Stimulated activated naive B cell treated with anti-CD40 and anti-IgM and Interleukin-4, amounts not matched to agents 10 μg/mL and 1 μg/mL and 100 μg/mL, for 72 hours (primary cell): ENCODE measurements around the gene UMAD1.
"Not testable (repeated sequence)": the region's sequence is repeated elsewhere in the genome, so short reads cannot be mapped to it uniquely, and the experiment has no call there.

Source experiments
- ATAC-seq, 2 donors: fragments of 150-1000 bp; cut with Tn5 transposase; replicated peaks; 2 replicates each; pipeline ENCODE4 v1.10.0; 2021; ENCODE audit warnings: moderate library complexity in 1 of 2
- DNase-seq: peaks from one replicate; pipeline ENCODE4 v3.0.0; 2021
- H3K27ac Mint-ChIP-seq: one replicate; pipeline ENCODE4 v1.8.0; 2022; ENCODE audit warnings: mild to moderate bottlenecking, mixed read lengths
- H3K27me3 Mint-ChIP-seq, 2 donors: one replicate each; pipeline ENCODE4 v1.8.0; 2022; ENCODE audit warnings: mixed read lengths in 2 of 2
- H3K36me3 Mint-ChIP-seq, 2 donors: one replicate each; pipeline ENCODE4 v1.8.0; 2022; ENCODE audit warnings: mixed read lengths in 2 of 2, mild to moderate bottlenecking in 1 of 2
- H3K4me1 Mint-ChIP-seq, 2 donors: one replicate each; pipeline ENCODE4 v1.8.0; 2022; ENCODE audit warnings: mixed read lengths in 2 of 2, mild to moderate bottlenecking in 1 of 2
- H3K4me3 Mint-ChIP-seq, 2 donors: one replicate each; pipeline ENCODE4 v1.8.0; 2022; ENCODE audit warnings: mild to moderate bottlenecking in 2 of 2, mixed read lengths in 2 of 2, moderate library complexity in 1 of 2
- H3K9me3 Mint-ChIP-seq, 2 donors: one replicate each; pipeline ENCODE4 v1.8.0; 2022; ENCODE audit warnings: mixed read lengths in 2 of 2, mild to moderate bottlenecking in 1 of 2

Gene UMAD1

GRCh38 chr7:7805511-7806153, 165.1 kb downstream of the UMAD1 start:
- H3K4me1 Mint-ChIP-seq = no peaks in the 10 kb centered on the region

GRCh38 chr7:7808156-7808555, 167.6 kb downstream of the UMAD1 start:
- H3K27ac Mint-ChIP-seq = no peak overlapping the region

More at GRCh38 chr7:7805511-7806153, 165.1 kb downstream of the UMAD1 start:
- no peak for ATAC-seq
- DNase-seq = no peak
- Mint-ChIP-seq H3K9me3 (no peaks in the 10 kb centered on the region), H3K4me3 (no peak overlapping the region), H3K27me3 (no peaks in the 10 kb centered on the region), H3K36me3 (peaks cover 7 to 11% of the 10 kb centered on the region in 2 donors), H3K27ac (no peak overlapping the region)

GRCh38 chr7:7808626-7809025, 168.1 kb downstream of the UMAD1 start:
- H3K36me3 Mint-ChIP-seq = peaks cover 4 to 5% of the 10 kb centered on the region in 2 donors
- peaks cover 0 to 5% of the 10 kb centered on the region in 2 donors for H3K4me1 Mint-ChIP-seq
- no peaks in the 10 kb centered on the region for H3K9me3 Mint-ChIP-seq
- no peaks in the 10 kb centered on the region for H3K27me3 Mint-ChIP-seq
- no peak overlapping the region for H3K4me3 Mint-ChIP-seq
- H3K27ac Mint-ChIP-seq = no peak overlapping the region
- DNase-seq (no peak), ATAC-seq (no peak)

More at GRCh38 chr7:7808156-7808555, 167.6 kb downstream of the UMAD1 start:
- no peak for ATAC-seq
- Mint-ChIP-seq H3K4me3 (no peak overlapping the region), H3K27me3 (no peaks in the 10 kb centered on the region), H3K9me3 (no peaks in the 10 kb centered on the region), H3K4me1 (peaks cover 0 to 5% of the 10 kb centered on the region in 2 donors), H3K36me3 (peaks cover 5 to 9% of the 10 kb centered on the region in 2 donors)
- DNase-seq = no peak

- no peak for ATAC-seq
- no peak overlapping the region for H3K27ac Mint-ChIP-seq
- peaks cover 0 to 2% of the 10 kb centered on the region in 2 donors for H3K9me3 Mint-ChIP-seq
- peaks cover 4 to 6% of the 10 kb centered on the region in 2 donors for H3K36me3 Mint-ChIP-seq
- no peak for DNase-seq
- peaks cover 5 to 13% of the 10 kb centered on the region in 2 donors for H3K4me1 Mint-ChIP-seq
- H3K27me3 Mint-ChIP-seq = no peaks in the 10 kb centered on the region
- no peak overlapping the region for H3K4me3 Mint-ChIP-seq
Observed at GRCh38 chr7:7810380-7810779, 169.8 kb downstream of the UMAD1 start.

- Mint-ChIP-seq H3K27ac (no peak overlapping the region), H3K9me3 (peaks cover 0 to 2% of the 10 kb centered on the region in 2 donors)
Observed at GRCh38 chr7:7810826-7811225, 170.3 kb downstream of the UMAD1 start.

GRCh38 chr7:7812112-7812511, 171.6 kb downstream of the UMAD1 start:
- Mint-ChIP-seq H3K9me3 (peaks cover 0 to 2% of the 10 kb centered on the region in 2 donors), H3K27ac (no peak overlapping the region), H3K4me3 (no peak overlapping the region), H3K27me3 (no peaks in the 10 kb centered on the region), H3K36me3 (peaks cover 4 to 7% of the 10 kb centered on the region in 2 donors), H3K4me1 (peaks cover 19 to 30% of the 10 kb centered on the region in 2 donors)
- DNase-seq (no peak), ATAC-seq (no peak)

More at GRCh38 chr7:7810826-7811225, 170.3 kb downstream of the UMAD1 start:
- Mint-ChIP-seq H3K27me3 (no peaks in the 10 kb centered on the region), H3K4me3 (no peak overlapping the region), H3K4me1 (peaks cover 8 to 17% of the 10 kb centered on the region in 2 donors), H3K36me3 (peaks cover 4 to 7% of the 10 kb centered on the region in 2 donors)
- no peak for ATAC-seq
- DNase-seq = no peak

GRCh38 chr7:7815395-7815794, 174.8 kb downstream of the UMAD1 start:
- H3K27me3 Mint-ChIP-seq = no peaks in the 10 kb centered on the region
- H3K36me3 Mint-ChIP-seq = peaks cover 11 to 15% of the 10 kb centered on the region in 2 donors
- peaks cover 33 to 59% of the 10 kb centered on the region in 2 donors for H3K4me1 Mint-ChIP-seq
- no peak overlapping the region for H3K4me3 Mint-ChIP-seq
- H3K27ac Mint-ChIP-seq = no peak overlapping the region
- peaks cover 6% of the 10 kb centered on the region in 2 donors for H3K9me3 Mint-ChIP-seq
- ATAC-seq (no peak), DNase-seq (no peak)

GRCh38 chr7:7816084-7816483, 175.5 kb downstream of the UMAD1 start:
- Mint-ChIP-seq H3K4me3 (peak overlapping the region; percentile 53 to 65), H3K9me3 (peaks cover 6% of the 10 kb centered on the region in 2 donors), H3K27me3 (no peaks in the 10 kb centered on the region), H3K27ac (peak overlapping the region; percentile 63), H3K4me1 (peaks cover 33 to 59% of the 10 kb centered on the region in 2 donors), H3K36me3 (peaks cover 11 to 15% of the 10 kb centered on the region in 2 donors)
- no peak for DNase-seq
- peak; percentile 59 to 64 for ATAC-seq

- ATAC-seq (peak in 1 of 2 donors; percentile 13), DNase-seq (no peak)
- Mint-ChIP-seq H3K36me3 (peaks cover 11 to 15% of the 10 kb centered on the region in 2 donors), H3K27me3 (no peaks in the 10 kb centered on the region), H3K27ac (peak overlapping the region; percentile 27), H3K4me1 (peaks cover 33 to 56% of the 10 kb centered on the region in 2 donors), H3K9me3 (peaks cover 6% of the 10 kb centered on the region in 2 donors), H3K4me3 (peak overlapping the region in 1 of 2 donors; percentile 37)
Observed at GRCh38 chr7:7816816-7817536, 176.4 kb downstream of the UMAD1 start.

GRCh38 chr7:7817748-7818147, 177.2 kb downstream of the UMAD1 start:
- H3K27ac Mint-ChIP-seq = peak overlapping the region; percentile 63
- ATAC-seq (no peak), DNase-seq (no peak)
- peaks cover 6% of the 10 kb centered on the region in 2 donors for H3K9me3 Mint-ChIP-seq
- H3K4me3 Mint-ChIP-seq = no peak overlapping the region
- H3K36me3 Mint-ChIP-seq = peaks cover 11 to 15% of the 10 kb centered on the region in 2 donors
- peaks cover 33 to 62% of the 10 kb centered on the region in 2 donors for H3K4me1 Mint-ChIP-seq
- no peaks in the 10 kb centered on the region for H3K27me3 Mint-ChIP-seq

- H3K27me3 Mint-ChIP-seq, ATAC-seq, H3K9me3 Mint-ChIP-seq, H3K4me3 Mint-ChIP-seq, DNase-seq: not testable (repeated sequence)
- H3K36me3 Mint-ChIP-seq = peaks cover 11 to 15% of the 10 kb centered on the region in 2 donors
- peak overlapping the region; percentile 59 for H3K27ac Mint-ChIP-seq
- H3K4me1 Mint-ChIP-seq = peaks cover 33 to 62% of the 10 kb centered on the region in 2 donors
Observed at GRCh38 chr7:7818179-7818578, 177.6 kb downstream of the UMAD1 start.

GRCh38 chr7:7819442-7820247, 179.1 kb downstream of the UMAD1 start:
- no peak overlapping the region for H3K27ac Mint-ChIP-seq
- no peak overlapping the region for H3K4me3 Mint-ChIP-seq
- ATAC-seq = peak; percentile 53 to 57
- no peak for DNase-seq
- H3K4me1 Mint-ChIP-seq = peaks cover 31 to 65% of the 10 kb centered on the region in 2 donors
- peaks cover 5 to 6% of the 10 kb centered on the region in 2 donors for H3K9me3 Mint-ChIP-seq
- no peaks in the 10 kb centered on the region for H3K27me3 Mint-ChIP-seq
- H3K36me3 Mint-ChIP-seq = peaks cover 17 to 20% of the 10 kb centered on the region in 2 donors

- no peak for ATAC-seq
- no peak overlapping the region for H3K27ac Mint-ChIP-seq
- peaks cover 15 to 24% of the 10 kb centered on the region in 2 donors for H3K36me3 Mint-ChIP-seq
Observed at GRCh38 chr7:7820409-7820808, 179.9 kb downstream of the UMAD1 start.

GRCh38 chr7:7820939-7821338, 180.4 kb downstream of the UMAD1 start:
- DNase-seq = no peak
- H3K4me3 Mint-ChIP-seq = peak overlapping the region in 1 of 2 donors; percentile 11
- ATAC-seq = peak; percentile 80 to 86
- peaks cover 6 to 10% of the 10 kb centered on the region in 2 donors for H3K9me3 Mint-ChIP-seq
- H3K4me1 Mint-ChIP-seq = peaks cover 25 to 54% of the 10 kb centered on the region in 2 donors
- peaks cover 15 to 25% of the 10 kb centered on the region in 2 donors for H3K36me3 Mint-ChIP-seq
- no peak overlapping the region for H3K27ac Mint-ChIP-seq
- no peaks in the 10 kb centered on the region for H3K27me3 Mint-ChIP-seq

More at GRCh38 chr7:7820409-7820808, 179.9 kb downstream of the UMAD1 start:
- no peak for DNase-seq
- Mint-ChIP-seq H3K27me3 (no peaks in the 10 kb centered on the region), H3K4me3 (no peak overlapping the region), H3K4me1 (peaks cover 28 to 59% of the 10 kb centered on the region in 2 donors), H3K9me3 (peaks cover 6 to 9% of the 10 kb centered on the region in 2 donors)
